HCT116 (cell line): ENCODE results near the gene PRPF6. TPM values are rescaled to one million over a fixed set of nuclear protein-coding genes. Genes with fewer than 3 reads are reported as not detected.
"Not testable (repeated sequence)": the region's sequence is repeated elsewhere in the genome, so short reads cannot be mapped to it uniquely, and the experiment has no call there.

Experiments
- ATAC-seq: fragments of 200-7000 bp; cut with Tn5 transposase; 2 replicates; pipeline ENCODE4 v1.9.1; 2020; ENCODE audit warnings: mild to moderate bottlenecking, moderate library complexity
- BruUV-seq: library from RNA; stranded (reverse); fragments of 400-500 nt; replicated peaks from 2 replicates; lab custom pipeline; 2021; lab: Mats Ljungman, UMichigan
- CTCF ChIA-PET: fragments of 300-600 bp; sonication (Branson Sonifier 250); formaldehyde crosslinking; loops from one replicate; lab custom pipeline; 2021; ENCODE audit warnings: antibody characterized with exemption; lab: Charles Lee
- POLR2A ChIA-PET: fragments of 300-600, 350-600 bp; sonication (Branson Sonifier 250); formaldehyde crosslinking; loops from one replicate; lab custom pipeline; 2021; ENCODE audit warnings: antibody characterized with exemption; lab: Charles Lee
- RAD21 ChIA-PET, 2 experiments: fragments of 300-600 bp; sonication (Branson Sonifier 250); formaldehyde crosslinking; loops; one replicate each; lab custom pipeline; 2023; ENCODE audit warnings: low total read pairs in 2 of 2; ENCODE audit not compliant: uncharacterized antibody in 2 of 2, unreplicated experiment in 2 of 2, low non-redundant PET in 1 of 2; lab: Charles Lee
- DNase-seq: peaks from one replicate; pipeline ENCODE4 v3.0.0-alpha.2; 2010; ENCODE audit warnings: low read depth, low spot score
- H2AFZ ChIP-seq: fragments of 200-600 bp; shearing (Covaris generic), sonication (generic); 2 replicates; pipeline ENCODE4 v1.6.1; 2017; ENCODE audit warnings: low read depth, mixed run types, mixed read lengths, antibody characterized with exemption, low read length; ENCODE audit not compliant: poor library complexity, severe bottlenecking
- H3K27ac ChIP-seq: 2 replicates; pipeline ENCODE4 v1.5.1; 2012; ENCODE audit warnings: low read depth, low read length
- H3K27me3 ChIP-seq: fragments of 200-600 bp; sonication (generic); 2 replicates; pipeline ENCODE4 v1.6.1; 2016; ENCODE audit warnings: mixed run types, low read length, mixed read lengths; ENCODE audit not compliant: insufficient read depth
- H3K36me3 ChIP-seq, 2 experiments: fragments of 200-500 bp in 1 of 2; fragments of 200-600 bp in 1 of 2; sonication (Bioruptor generic) in 1 of 2; sonication (generic) in 1 of 2; 2 replicates each; pipeline versions ENCODE4 v1.5.1 to v1.6.1; 2014 to 2016; ENCODE audit warnings: low read length in 2 of 2, inconsistent platforms in 1 of 2, mixed read lengths in 1 of 2, mixed run types in 1 of 2; ENCODE audit not compliant: insufficient read depth in 2 of 2, control insufficient read depth in 1 of 2
- H3K4me1 ChIP-seq, 2 experiments: fragments of 200-600 bp in 1 of 2; sonication (generic) in 1 of 2; 2 replicates each; pipeline versions ENCODE4 v1.5.1 to v1.6.1; 2012 to 2017; ENCODE audit warnings: low read length in 2 of 2, inconsistent platforms in 1 of 2, mild to moderate bottlenecking in 1 of 2, mixed read lengths in 1 of 2, mixed run types in 1 of 2, moderate library complexity in 1 of 2; ENCODE audit not compliant: insufficient read depth in 2 of 2, control insufficient read depth in 1 of 2
- H3K4me2 ChIP-seq: fragments of 200-600 bp; sonication (generic); 2 replicates; pipeline ENCODE4 v1.6.1; 2017; ENCODE audit warnings: mixed run types, low read length, mixed read lengths
- H3K4me3 ChIP-seq, 2 experiments: fragments of 200-600 bp in 1 of 2; sonication (generic) in 1 of 2; replicated peaks in 1 of 2; 2 replicates each; pipeline ENCODE4 v1.5.1; 2011 to 2016; ENCODE audit warnings: low read length in 2 of 2, control low read depth in 1 of 2, low read depth in 1 of 2, mild to moderate bottlenecking in 1 of 2, mixed read lengths in 1 of 2, mixed run types in 1 of 2
- H3K79me2 ChIP-seq: fragments of 200-600 bp; sonication (generic); 2 replicates; pipeline ENCODE4 v1.6.1; 2017; ENCODE audit warnings: mild to moderate bottlenecking, mixed run types, low read length, moderate library complexity, mixed read lengths; ENCODE audit not compliant: insufficient read depth
- H3K9ac ChIP-seq: fragments of 200-600 bp; sonication (generic); 2 replicates; pipeline ENCODE4 v1.6.1; 2016; ENCODE audit warnings: low read length, mixed read lengths
- H3K9me2 ChIP-seq: fragments of 200-600 bp; sonication (generic), shearing (Covaris generic); 2 replicates; pipeline ENCODE4 v1.6.1; 2017; ENCODE audit warnings: mixed run types, mild to moderate bottlenecking, moderate library complexity; ENCODE audit not compliant: insufficient read depth
- H3K9me3 ChIP-seq, 2 experiments: fragments of 200-500 bp in 1 of 2; fragments of 200-600 bp in 1 of 2; sonication (Bioruptor generic) in 1 of 2; sonication (generic) in 1 of 2; 2 replicates each; pipeline ENCODE4 v1.6.1; 2014 to 2017; ENCODE audit warnings: low read length in 2 of 2, mixed read lengths in 2 of 2, inconsistent platforms in 1 of 2, low read depth in 1 of 2, mild to moderate bottlenecking in 1 of 2, mixed run types in 1 of 2, moderate library complexity in 1 of 2; ENCODE audit not compliant: control insufficient read depth in 1 of 2, insufficient read depth in 1 of 2
- H4K20me1 ChIP-seq: fragments of 200-600 bp; sonication (generic), shearing (Covaris generic); 2 replicates; pipeline ENCODE4 v1.6.1; 2017; ENCODE audit warnings: mixed run types, mild to moderate bottlenecking, moderate library complexity; ENCODE audit not compliant: insufficient read depth
- EZH2 ChIP-seq: fragments of 200-600 bp; sonication (generic); IDR thresholded peaks from 2 replicates; pipeline ENCODE4 v1.6.1; 2017; ENCODE audit warnings: antibody characterized with exemption, mixed run types
- RAD21 ChIP-seq: IDR thresholded peaks from 2 replicates; pipeline ENCODE4 v1.6.1; 2012; ENCODE audit warnings: low read depth, mild to moderate bottlenecking
- intact Hi-C: fragments of 100-400 bp; cut with micrococcal nuclease; formaldehyde crosslinking; loops from 2 replicates; pipeline ENCODE4 v1.10.0; 2022
- total RNA-seq: library from RNA; stranded (reverse); gene quantifications from one replicate; pipeline ENCODE4 v1.2.1, GENCODE V29; 2021; ENCODE audit not compliant: unreplicated experiment
- TF ChIP-seq, protein P1 (sequence below): IDR thresholded peaks from 2 replicates; pipeline ENCODE4 v1.6.1; 2012; ENCODE audit warnings: low read depth

The PRPF6 gene
- total RNA-seq, 1 experiment from 2014 or later = 74.9 TPM

DNA sequence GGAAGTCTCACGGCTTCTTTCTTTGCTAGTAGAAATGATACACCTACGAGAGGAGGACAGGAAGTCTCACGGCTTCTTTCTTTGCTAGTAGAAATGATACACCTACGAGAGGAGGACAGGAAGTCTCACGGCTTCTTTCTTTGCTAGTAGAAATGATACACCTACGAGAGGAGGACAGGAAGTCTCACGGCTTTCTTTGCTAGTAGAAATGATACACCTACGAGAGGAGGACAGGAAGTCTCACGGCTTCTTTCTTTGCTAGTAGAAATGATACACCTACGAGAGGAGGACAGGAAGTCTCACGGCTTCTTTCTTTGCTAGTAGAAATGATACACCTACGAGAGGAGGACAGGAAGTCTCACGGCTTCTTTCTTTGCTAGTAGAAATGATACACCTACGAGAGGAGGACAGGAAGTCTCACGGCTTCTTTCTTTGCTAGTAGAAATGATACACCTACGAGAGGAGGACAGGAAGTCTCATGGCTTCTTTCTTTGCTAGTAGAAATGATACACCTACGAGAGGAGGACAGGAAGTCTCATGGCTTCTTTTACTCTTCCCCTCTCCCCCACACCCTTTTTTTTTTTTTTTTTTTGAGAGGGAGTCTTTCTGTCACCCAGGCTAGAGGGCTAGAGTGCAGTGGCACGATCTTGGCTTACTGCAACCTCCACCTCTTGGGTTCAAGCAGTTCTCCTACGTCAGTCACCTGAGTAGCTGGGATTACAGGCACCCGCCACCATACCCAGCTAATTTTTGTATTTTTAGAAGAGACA lies 31.6 kb downstream of the PRPF6 start:
- H3K27ac ChIP-seq, H3K4me3 ChIP-seq, RAD21 ChIA-PET, H3K4me1 ChIP-seq, H3K9me2 ChIP-seq, H2AFZ ChIP-seq, ATAC-seq, CTCF ChIA-PET, H4K20me1 ChIP-seq, DNase-seq, H3K9me3 ChIP-seq, POLR2A ChIA-PET, intact Hi-C loops, BruUV-seq, H3K9ac ChIP-seq, H3K27me3 ChIP-seq, H3K4me2 ChIP-seq: not testable (repeated sequence)
- peaks cover 21% of the 10 kb centered on the region for H3K79me2 ChIP-seq
- peaks cover 32 to 55% of the 10 kb centered on the region in 2 experiments for H3K36me3 ChIP-seq

DNA sequence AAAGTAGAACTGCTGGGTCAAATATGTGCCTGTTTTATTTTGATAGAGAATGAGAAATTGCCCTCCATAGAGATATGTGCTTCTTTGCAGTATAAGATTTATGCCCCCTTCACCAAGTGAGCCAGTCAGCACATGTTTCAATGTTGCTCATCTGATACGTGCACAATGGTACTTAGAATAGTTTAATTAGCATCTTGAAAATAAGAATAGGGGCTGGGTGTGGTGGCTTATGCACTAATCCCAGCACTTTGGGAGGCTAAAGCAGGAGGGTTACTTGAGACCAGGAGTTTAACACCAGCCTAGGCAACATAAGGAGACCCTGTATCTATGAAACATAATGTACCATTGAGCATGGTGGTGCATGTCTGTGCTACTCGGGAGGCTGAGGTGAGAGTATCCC lies 34.7 kb downstream of the PRPF6 start:
- H3K36me3 ChIP-seq = peaks cover 39 to 40% of the 10 kb centered on the region in 2 experiments; a peak in 3 of 4 replicates
- no peak for ATAC-seq

More for the DNA sequence above, 34.7 kb downstream of the PRPF6 start:
- CTCF ChIA-PET = no interaction called here
- no peak for DNase-seq
- POLR2A ChIA-PET = no interaction called here
- Histone ChIP-seq H3K27ac (no peak overlapping the region), H2AFZ (no peak overlapping the region), H3K9ac (no peak overlapping the region), H3K4me3 (no peak overlapping the region), H3K9me3 (no peaks in the 10 kb centered on the region), H4K20me1 (no peaks in the 10 kb centered on the region), H3K79me2 (peaks cover 6% of the 10 kb centered on the region; the same call in 1 of the 2 replicates), H3K4me1 (no peaks in the 10 kb centered on the region), H3K4me2 (no peak overlapping the region), H3K27me3 (no peaks in the 10 kb centered on the region), H3K9me2 (no peaks in the 10 kb centered on the region)
- intact Hi-C loops = no loop called here
- RAD21 ChIA-PET = no interaction called here
- TF ChIP-seq RAD21 (no peak), EZH2 (no peak)
- TF ChIP-seq, protein P1, sequence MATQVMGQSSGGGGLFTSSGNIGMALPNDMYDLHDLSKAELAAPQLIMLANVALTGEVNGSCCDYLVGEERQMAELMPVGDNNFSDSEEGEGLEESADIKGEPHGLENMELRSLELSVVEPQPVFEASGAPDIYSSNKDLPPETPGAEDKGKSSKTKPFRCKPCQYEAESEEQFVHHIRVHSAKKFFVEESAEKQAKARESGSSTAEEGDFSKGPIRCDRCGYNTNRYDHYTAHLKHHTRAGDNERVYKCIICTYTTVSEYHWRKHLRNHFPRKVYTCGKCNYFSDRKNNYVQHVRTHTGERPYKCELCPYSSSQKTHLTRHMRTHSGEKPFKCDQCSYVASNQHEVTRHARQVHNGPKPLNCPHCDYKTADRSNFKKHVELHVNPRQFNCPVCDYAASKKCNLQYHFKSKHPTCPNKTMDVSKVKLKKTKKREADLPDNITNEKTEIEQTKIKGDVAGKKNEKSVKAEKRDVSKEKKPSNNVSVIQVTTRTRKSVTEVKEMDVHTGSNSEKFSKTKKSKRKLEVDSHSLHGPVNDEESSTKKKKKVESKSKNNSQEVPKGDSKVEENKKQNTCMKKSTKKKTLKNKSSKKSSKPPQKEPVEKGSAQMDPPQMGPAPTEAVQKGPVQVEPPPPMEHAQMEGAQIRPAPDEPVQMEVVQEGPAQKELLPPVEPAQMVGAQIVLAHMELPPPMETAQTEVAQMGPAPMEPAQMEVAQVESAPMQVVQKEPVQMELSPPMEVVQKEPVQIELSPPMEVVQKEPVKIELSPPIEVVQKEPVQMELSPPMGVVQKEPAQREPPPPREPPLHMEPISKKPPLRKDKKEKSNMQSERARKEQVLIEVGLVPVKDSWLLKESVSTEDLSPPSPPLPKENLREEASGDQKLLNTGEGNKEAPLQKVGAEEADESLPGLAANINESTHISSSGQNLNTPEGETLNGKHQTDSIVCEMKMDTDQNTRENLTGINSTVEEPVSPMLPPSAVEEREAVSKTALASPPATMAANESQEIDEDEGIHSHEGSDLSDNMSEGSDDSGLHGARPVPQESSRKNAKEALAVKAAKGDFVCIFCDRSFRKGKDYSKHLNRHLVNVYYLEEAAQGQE = no peak
- BruUV-seq = no TSS peak
